Skeletal muscle satellite cell (primary cell): Measurements from ENCODE around the gene URM1.

Experiments
- H3K27me3 ChIP-seq: 2 replicates; pipeline ENCODE4 v1.7.0; 2013; ENCODE audit warnings: low read length; ENCODE audit not compliant: control insufficient read depth, insufficient read depth
- H3K36me3 ChIP-seq: 2 replicates; pipeline ENCODE4 v1.7.0; 2013; ENCODE audit warnings: mild to moderate bottlenecking, control low read depth, low read length; ENCODE audit not compliant: insufficient read depth
- H3K4me1 ChIP-seq: 2 replicates; pipeline ENCODE4 v1.7.0; 2013; ENCODE audit warnings: low read length; ENCODE audit not compliant: control insufficient read depth, insufficient read depth
- H3K4me2 ChIP-seq: 2 replicates; pipeline ENCODE4 v1.7.0; 2013; ENCODE audit warnings: mild to moderate bottlenecking, low read length
- H3K4me3 ChIP-seq: 2 replicates; pipeline ENCODE4 v1.7.0; 2013; ENCODE audit warnings: low read length
- H3K9ac ChIP-seq: 2 replicates; pipeline ENCODE4 v1.7.0; 2013; ENCODE audit warnings: mild to moderate bottlenecking, low read depth, low read length, moderate library complexity
- H3K9me3 ChIP-seq: replicated peaks from 2 replicates; pipeline ENCODE4 v1.7.0; 2013; ENCODE audit warnings: mild to moderate bottlenecking, control low read depth, low read length

Gene URM1

DNA sequence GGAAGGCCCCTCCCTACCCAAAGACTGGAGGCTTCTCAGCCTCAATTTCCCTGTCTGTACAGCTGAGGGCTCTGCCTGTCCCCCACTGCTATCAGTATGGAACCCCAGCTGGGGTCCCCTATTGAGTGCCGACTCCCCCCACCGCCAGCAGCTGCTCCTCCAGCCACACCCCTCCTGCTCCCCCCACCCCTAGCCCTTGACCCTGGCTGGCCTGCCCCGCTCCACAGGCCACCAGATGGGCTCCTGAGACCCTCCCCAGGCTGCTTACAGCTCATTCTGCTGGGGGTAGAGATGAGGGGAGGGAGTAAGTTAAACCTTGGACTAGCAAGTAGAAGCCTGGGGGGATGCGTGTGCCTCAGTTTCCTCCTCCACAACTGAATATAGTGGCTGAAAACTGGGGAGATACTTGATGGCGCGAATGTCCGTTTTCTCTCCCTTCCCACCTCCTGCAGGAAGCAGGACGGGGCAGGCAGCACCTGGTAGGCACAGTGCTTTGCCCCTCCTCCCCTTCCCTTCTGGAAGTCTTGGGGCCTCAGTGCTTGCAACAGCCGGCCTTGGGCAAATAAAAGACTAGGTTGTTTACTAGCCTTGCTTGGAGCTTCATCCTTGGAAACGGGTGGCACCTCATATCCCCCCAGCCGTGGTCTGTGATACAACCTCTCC is 19.1 kb downstream of the URM1 start:
- Histone ChIP-seq H3K9ac (no peak overlapping the region), H3K4me2 (no peak overlapping the region), H3K9me3 (no peaks in the 10 kb centered on the region), H3K27me3 (no peaks in the 10 kb centered on the region), H3K4me3 (no peak overlapping the region), H3K4me1 (no peaks in the 10 kb centered on the region), H3K36me3 (peaks cover 41% of the 10 kb centered on the region)

DNA sequence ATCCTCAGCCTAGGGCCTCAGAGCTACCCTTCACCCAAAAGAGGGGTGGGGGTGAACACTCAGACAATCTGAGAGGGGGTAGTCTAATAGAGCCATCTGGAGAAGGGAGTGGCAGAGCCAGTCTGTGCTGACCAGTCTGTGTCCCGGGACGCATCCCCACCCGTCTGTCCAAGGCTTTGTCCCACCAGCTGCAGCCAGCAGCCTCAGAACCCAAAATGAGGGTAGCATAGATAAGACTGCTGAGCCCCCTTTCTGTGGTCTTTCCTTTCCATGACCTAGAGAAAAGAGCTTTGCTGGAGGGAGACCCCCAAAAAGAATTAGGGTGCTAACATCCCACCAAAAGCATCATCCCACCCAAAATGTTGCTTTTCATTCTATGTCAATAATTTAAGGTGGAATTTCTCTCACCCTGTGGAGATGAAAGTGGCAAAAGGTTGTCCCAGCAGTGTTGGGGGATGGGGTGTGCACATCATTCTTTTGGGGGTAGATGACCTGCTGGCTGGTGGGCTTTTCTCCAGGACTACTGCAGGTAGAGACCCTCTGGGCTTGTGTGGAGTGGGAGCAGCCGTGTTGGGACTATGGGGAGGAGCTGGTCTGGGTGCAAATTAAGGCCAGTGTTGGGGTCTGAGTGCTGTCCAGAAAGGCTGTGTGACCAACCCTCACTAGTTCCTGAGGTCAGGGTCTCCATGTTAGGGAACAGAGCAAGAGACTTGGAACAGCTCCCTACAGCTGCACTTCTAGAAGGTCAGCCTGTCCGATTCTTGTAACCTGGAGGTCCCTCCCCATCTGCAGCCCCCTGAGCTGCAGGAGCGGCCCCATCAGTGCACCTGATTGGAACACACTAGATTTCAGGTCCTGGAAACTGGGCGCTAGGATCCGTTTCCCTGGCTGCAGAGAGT is 19.9 kb downstream of the URM1 start:
- Histone ChIP-seq H3K9me3 (no peaks in the 10 kb centered on the region), H3K4me3 (no peak overlapping the region), H3K4me2 (no peak overlapping the region), H3K27me3 (no peaks in the 10 kb centered on the region), H3K9ac (no peak overlapping the region), H3K4me1 (no peaks in the 10 kb centered on the region), H3K36me3 (peaks cover 38% of the 10 kb centered on the region)

- Histone ChIP-seq H3K9me3 (no peaks in the 10 kb centered on the region), H3K4me1 (no peaks in the 10 kb centered on the region), H3K4me3 (no peak overlapping the region), H3K36me3 (peaks cover 32% of the 10 kb centered on the region), H3K4me2 (no peak overlapping the region), H3K27me3 (peaks cover 2% of the 10 kb centered on the region), H3K9ac (no peak overlapping the region)
Measured at GRCh38 chr9:128391956-128392301, 20.8 kb downstream of the URM1 start.

DNA sequence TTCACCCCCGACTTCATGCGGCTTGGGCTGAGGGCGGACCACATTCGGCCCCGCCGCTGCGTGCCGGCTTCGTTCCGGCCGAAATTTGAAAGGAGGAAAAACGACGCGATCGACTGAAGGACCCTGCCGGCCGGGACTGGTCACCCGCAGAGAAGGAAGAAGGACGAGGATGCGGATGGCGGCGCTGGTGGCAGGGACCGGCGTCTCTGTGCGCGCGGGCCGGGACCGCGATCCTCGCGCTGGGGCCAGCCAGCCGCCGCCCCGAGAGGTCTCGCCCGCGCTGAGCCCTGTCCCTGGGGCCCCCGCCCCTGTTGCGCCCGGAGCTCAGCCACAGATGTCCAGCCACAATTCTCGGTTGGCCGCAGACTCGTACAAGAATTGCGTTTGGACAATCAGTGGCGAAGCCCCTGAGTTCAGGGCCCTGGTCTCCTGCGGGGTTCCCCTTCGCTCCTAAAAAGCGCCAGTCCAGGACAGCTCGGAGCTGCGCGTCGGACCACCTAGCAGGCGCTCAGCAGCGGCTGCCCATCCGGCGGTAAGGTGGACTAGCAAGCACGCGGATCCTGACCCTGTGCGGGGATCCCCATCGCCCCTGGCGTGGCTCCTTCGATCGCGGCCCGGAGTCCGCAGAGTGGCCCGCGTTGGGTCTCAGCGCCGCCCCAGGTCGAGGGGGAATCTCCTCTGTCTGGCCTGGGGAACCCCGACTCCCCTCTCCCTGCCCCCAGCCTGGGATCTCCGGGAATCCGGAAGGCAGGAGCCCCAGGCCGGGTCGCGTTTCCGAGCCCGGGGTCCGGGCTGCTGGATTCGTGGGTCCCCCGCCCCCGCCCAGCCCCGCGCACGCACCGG is 21.3 kb downstream of the URM1 start:
- Histone ChIP-seq H3K4me2 (no peak overlapping the region), H3K36me3 (peaks cover 28% of the 10 kb centered on the region), H3K4me3 (no peak overlapping the region), H3K9ac (no peak overlapping the region), H3K27me3 (peaks cover 8% of the 10 kb centered on the region), H3K4me1 (peaks cover 2% of the 10 kb centered on the region), H3K9me3 (no peaks in the 10 kb centered on the region)

DNA sequence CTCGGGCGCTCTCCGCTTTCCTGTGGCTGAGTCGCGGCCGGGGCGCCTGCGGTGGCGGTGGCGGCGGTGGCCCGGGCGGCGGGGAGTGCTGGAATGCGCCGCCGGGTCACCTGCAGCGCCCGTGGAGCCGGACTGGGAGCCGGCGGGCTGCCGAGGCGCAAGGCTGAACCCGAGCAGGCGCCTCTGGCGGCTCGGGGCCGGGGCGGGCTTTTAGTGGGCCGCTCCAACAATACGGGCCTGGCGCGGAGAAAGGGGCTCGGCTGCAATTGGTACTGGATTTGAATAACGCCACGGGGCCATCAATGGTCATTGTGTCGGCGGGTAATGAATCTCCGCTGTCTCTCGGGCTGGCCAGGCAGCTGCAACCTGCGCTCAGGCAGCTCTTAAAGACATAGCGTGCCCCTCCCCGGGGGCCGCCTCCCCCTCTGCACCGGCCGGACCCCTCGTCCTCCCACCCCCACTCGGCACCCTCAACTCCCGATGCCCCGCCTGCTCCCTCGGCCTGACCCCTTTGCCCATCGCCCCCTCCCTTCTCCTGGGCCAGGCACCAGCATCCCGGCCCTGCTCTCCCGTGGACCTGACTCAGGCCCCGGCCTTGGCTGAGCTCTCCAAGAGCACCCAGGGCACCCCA is 22.1 kb downstream of the URM1 start:
- Histone ChIP-seq H3K4me3 (no peak overlapping the region), H3K4me2 (no peak overlapping the region), H3K36me3 (peaks cover 22% of the 10 kb centered on the region), H3K9ac (no peak overlapping the region), H3K9me3 (no peaks in the 10 kb centered on the region), H3K4me1 (peaks cover 2% of the 10 kb centered on the region), H3K27me3 (peaks cover 13% of the 10 kb centered on the region)

GRCh38 chr9:128393970-128394369 is 22.8 kb downstream of the URM1 start:
- peaks cover 2% of the 10 kb centered on the region for H3K4me1 ChIP-seq
- H3K36me3 ChIP-seq: peaks cover 15% of the 10 kb centered on the region
- H3K9ac ChIP-seq: no peak overlapping the region
- H3K27me3 ChIP-seq: peaks cover 13% of the 10 kb centered on the region
- no peak overlapping the region for H3K4me3 ChIP-seq
- no peak overlapping the region for H3K4me2 ChIP-seq
- no peaks in the 10 kb centered on the region for H3K9me3 ChIP-seq

- Histone ChIP-seq H3K36me3 (peaks cover 9% of the 10 kb centered on the region), H3K9ac (no peak overlapping the region), H3K9me3 (no peaks in the 10 kb centered on the region), H3K4me2 (no peak overlapping the region), H3K27me3 (peaks cover 13% of the 10 kb centered on the region), H3K4me1 (peaks cover 2% of the 10 kb centered on the region), H3K4me3 (no peak overlapping the region)
Measured at GRCh38 chr9:128394379-128395168, 23.4 kb downstream of the URM1 start.

DNA sequence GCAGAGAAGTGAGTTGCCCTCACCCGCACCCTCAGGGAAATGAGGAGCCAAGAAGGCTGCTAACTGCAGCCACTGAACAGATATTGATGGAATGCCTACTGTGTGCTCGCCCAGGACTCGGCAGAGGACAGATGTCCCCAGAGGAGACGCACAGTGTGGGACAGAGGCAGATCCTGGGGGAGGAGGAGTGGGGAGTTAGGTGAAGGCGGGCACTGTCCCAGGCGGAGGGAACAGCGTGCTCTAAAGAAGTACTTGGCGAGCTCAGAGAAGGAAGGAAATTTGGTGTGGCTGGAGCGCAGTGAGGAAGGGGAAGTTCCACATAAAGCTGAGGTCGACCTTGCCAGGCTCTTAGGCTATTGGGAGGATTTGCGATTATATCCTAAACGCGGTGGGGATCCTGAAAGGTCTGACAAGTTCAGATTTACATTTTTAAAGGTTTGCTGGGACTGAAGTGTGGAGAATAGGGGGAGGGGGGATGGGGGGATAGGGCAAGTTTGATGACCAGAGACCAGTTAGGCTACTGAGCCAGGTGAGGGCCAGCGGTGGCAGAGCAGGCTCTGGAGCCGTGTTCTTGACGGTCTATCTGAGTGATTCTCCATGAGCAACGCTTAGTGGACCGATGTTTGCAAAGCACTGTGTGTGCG is 25.9 kb downstream of the URM1 start:
- H3K27me3 ChIP-seq: peaks cover 21% of the 10 kb centered on the region
- peaks cover 5% of the 10 kb centered on the region for H3K36me3 ChIP-seq
- peaks cover 2% of the 10 kb centered on the region for H3K4me1 ChIP-seq
- no peak overlapping the region for H3K9ac ChIP-seq
- no peak overlapping the region for H3K4me3 ChIP-seq
- H3K9me3 ChIP-seq: no peaks in the 10 kb centered on the region
- no peak overlapping the region for H3K4me2 ChIP-seq

- no peak overlapping the region for H3K4me3 ChIP-seq
- no peak overlapping the region for H3K9ac ChIP-seq
- no peaks in the 10 kb centered on the region for H3K9me3 ChIP-seq
- peaks cover 2% of the 10 kb centered on the region for H3K4me1 ChIP-seq
- H3K36me3 ChIP-seq: no peaks in the 10 kb centered on the region
- H3K4me2 ChIP-seq: no peak overlapping the region
- peaks cover 21% of the 10 kb centered on the region for H3K27me3 ChIP-seq
Measured at GRCh38 chr9:128397831-128398230, 26.7 kb downstream of the URM1 start.

DNA sequence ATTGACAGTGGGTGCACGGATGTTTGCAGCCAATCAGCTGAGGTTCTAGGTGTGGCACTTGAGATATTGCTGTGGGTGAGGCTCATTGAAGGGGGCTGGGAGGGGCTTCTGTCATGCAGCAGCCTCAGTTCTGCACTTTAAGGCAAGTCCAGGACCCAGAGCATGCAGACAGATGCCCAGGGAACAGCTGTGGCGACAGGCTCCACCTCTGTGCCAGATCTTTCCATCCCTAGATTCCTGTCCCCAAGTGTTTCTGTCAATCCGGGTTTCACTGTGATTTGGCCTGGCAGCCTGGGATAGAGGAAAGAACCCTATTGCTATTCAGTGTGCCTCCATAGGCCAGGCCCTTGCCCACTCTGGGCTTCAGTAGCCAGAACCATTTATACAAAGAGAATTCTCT is 28.7 kb downstream of the URM1 start:
- peaks cover 2% of the 10 kb centered on the region for H3K4me1 ChIP-seq
- H3K9ac ChIP-seq: no peak overlapping the region
- H3K4me2 ChIP-seq: no peak overlapping the region
- H3K9me3 ChIP-seq: no peaks in the 10 kb centered on the region
- H3K27me3 ChIP-seq: peaks cover 21% of the 10 kb centered on the region
- no peak overlapping the region for H3K4me3 ChIP-seq
- no peaks in the 10 kb centered on the region for H3K36me3 ChIP-seq
